GM21423 (cell line): ENCODE data around the gene HPCAL4.

ENCODE experiments used
- ATAC-seq: cut with Tn5 transposase; IDR thresholded peaks from one replicate; pipeline ENCODE4 v1.9.1; 2021; ENCODE audit warnings: mild to moderate bottlenecking, moderate library complexity; ENCODE audit not compliant: unreplicated experiment

HPCAL4 gene

GRCh38 chr1:39691383-39692151 lies at the start of gene HPCAL4:
Gene HPCAL4 (minus strand): TSS chr1:39691433. CDS start chr1:39684603, 6,830 bp downstream.
- peak; percentile 77 for ATAC-seq

GRCh38 chr1:39738622-39739366 lies 47.6 kb upstream of the HPCAL4 start, which contains the start of gene PPIE:
Gene PPIE (plus strand): TSS chr1:39738882. CDS start chr1:39738901, 19 bp downstream.
- ATAC-seq, result peak; percentile 84

GRCh38 chr1:39737546-39738169 lies 46.4 kb upstream of the HPCAL4 start:
- no peak for ATAC-seq

- ATAC-seq, result no peak
These were observed 44.5 kb upstream of the HPCAL4 start for GRCh38 chr1:39735731-39736130.

GRCh38 chr1:39733161-39733560 lies 41.9 kb upstream of the HPCAL4 start:
- no peak for ATAC-seq

GRCh38 chr1:39732730-39733129 lies 41.5 kb upstream of the HPCAL4 start:
- ATAC-seq, result no peak

GRCh38 chr1:39729842-39730241 lies 38.6 kb upstream of the HPCAL4 start:
- ATAC-seq, result no peak

GRCh38 chr1:39729030-39729429 lies 37.8 kb upstream of the HPCAL4 start:
- no peak for ATAC-seq

- no peak for ATAC-seq
These were observed 36.7 kb upstream of the HPCAL4 start for GRCh38 chr1:39727932-39728317.

- ATAC-seq, result no peak
These were observed 36.1 kb upstream of the HPCAL4 start for GRCh38 chr1:39727221-39727931.

GRCh38 chr1:39726600-39726999 lies 35.4 kb upstream of the HPCAL4 start:
- ATAC-seq, result no peak

GRCh38 chr1:39722495-39722894 lies 31.3 kb upstream of the HPCAL4 start:
- ATAC-seq, result no peak

- no peak for ATAC-seq
These were observed 30.4 kb upstream of the HPCAL4 start for GRCh38 chr1:39721664-39722063.

- ATAC-seq, result no peak
These were observed 29.1 kb upstream of the HPCAL4 start for GRCh38 chr1:39720094-39720999.

GRCh38 chr1:39717809-39718208 lies 26.6 kb upstream of the HPCAL4 start:
- ATAC-seq, result no peak

GRCh38 chr1:39713557-39713956 lies 22.3 kb upstream of the HPCAL4 start:
- no peak for ATAC-seq

- ATAC-seq, result no peak
These were observed 20.7 kb upstream of the HPCAL4 start for GRCh38 chr1:39711966-39712340.

- no peak for ATAC-seq
These were observed 20.1 kb upstream of the HPCAL4 start for GRCh38 chr1:39711104-39711965.

GRCh38 chr1:39707506-39707905 lies 16.3 kb upstream of the HPCAL4 start:
- no peak for ATAC-seq
